NB4 (cell line): ENCODE results near the gene KCTD6.
A peak's percentile ranks its signal among the peaks of the same experiment; 100 is the strongest.

Experiments used
- DNase-seq: peaks from one replicate; pipeline ENCODE4 v3.0.0; 2010; ENCODE audit warnings: low read depth
- H3K4me3 ChIP-seq: one replicate; pipeline ENCODE4 v1.5.1; 2011; ENCODE audit warnings: mild to moderate bottlenecking, low read depth, low read length, moderate library complexity
- MYC ChIP-seq: IDR thresholded peaks from 2 replicates; pipeline ENCODE4 v1.6.1; 2011; ENCODE audit warnings: low read depth, low read length
- POLR2A ChIP-seq: IDR thresholded peaks from 2 replicates; pipeline ENCODE4 v1.6.1; 2011; ENCODE audit warnings: mild to moderate bottlenecking; ENCODE audit not compliant: insufficient read length; ENCODE audit errors: extremely low read depth
- TF ChIP-seq, protein P1 (sequence below): IDR thresholded peaks from 2 replicates; pipeline ENCODE4 v1.6.1; 2011; ENCODE audit warnings: low read depth, low read length
- TF ChIP-seq, protein P2 (sequence below): IDR thresholded peaks from one replicate; pipeline ENCODE4 v1.5.1; 2012; ENCODE audit warnings: low read depth, low read length

Gene KCTD6

DNA sequence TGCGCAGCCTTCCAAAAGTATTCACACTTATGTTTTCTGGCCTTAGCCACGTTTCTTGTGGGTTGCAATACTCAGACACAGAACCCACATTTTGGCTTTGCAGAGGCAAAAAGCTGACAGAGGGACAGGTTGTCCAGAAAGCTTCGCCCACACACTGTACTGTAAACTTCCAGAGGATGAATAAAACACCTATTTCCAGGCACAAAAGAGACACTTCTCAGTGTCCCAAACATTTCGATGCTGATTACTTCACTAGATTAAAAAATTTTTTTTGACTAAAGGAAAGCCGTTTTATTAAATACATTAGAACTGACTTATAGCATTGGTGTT, 28.0 kb upstream of the KCTD6 start:
- DNase-seq, result no peak
- TF ChIP-seq MYC (no peak), POLR2A (no peak)
- TF ChIP-seq, protein P1, sequence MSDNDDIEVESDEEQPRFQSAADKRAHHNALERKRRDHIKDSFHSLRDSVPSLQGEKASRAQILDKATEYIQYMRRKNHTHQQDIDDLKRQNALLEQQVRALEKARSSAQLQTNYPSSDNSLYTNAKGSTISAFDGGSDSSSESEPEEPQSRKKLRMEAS, result no peak
- TF ChIP-seq, protein P2, sequence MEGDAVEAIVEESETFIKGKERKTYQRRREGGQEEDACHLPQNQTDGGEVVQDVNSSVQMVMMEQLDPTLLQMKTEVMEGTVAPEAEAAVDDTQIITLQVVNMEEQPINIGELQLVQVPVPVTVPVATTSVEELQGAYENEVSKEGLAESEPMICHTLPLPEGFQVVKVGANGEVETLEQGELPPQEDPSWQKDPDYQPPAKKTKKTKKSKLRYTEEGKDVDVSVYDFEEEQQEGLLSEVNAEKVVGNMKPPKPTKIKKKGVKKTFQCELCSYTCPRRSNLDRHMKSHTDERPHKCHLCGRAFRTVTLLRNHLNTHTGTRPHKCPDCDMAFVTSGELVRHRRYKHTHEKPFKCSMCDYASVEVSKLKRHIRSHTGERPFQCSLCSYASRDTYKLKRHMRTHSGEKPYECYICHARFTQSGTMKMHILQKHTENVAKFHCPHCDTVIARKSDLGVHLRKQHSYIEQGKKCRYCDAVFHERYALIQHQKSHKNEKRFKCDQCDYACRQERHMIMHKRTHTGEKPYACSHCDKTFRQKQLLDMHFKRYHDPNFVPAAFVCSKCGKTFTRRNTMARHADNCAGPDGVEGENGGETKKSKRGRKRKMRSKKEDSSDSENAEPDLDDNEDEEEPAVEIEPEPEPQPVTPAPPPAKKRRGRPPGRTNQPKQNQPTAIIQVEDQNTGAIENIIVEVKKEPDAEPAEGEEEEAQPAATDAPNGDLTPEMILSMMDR, result no peak
- H3K4me3 ChIP-seq, result no peak overlapping the region

DNA sequence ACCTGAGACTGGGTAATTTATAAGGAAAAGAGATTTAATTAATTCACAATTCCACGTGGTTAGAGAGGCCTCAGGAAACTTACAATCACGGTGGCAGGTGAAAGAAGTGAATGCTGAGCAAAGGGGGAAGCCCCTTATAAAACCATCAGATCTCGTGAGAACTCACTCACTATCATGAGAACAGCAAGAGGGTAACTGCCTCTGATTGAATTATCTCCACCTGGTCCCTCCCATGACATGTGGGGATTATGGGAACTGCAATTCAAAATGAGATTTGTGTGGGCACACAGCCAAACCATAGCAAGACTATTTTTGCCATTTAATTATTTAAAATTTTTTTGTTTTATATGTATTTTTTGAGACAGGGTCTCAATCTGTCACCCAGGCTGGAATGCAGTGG, 27.0 kb upstream of the KCTD6 start:
- no peak for DNase-seq
- TF ChIP-seq MYC (no peak), POLR2A (no peak)
- TF ChIP-seq, protein P1, result no peak
- TF ChIP-seq, protein P2, result no peak
- H3K4me3 ChIP-seq, result no peak overlapping the region

DNA sequence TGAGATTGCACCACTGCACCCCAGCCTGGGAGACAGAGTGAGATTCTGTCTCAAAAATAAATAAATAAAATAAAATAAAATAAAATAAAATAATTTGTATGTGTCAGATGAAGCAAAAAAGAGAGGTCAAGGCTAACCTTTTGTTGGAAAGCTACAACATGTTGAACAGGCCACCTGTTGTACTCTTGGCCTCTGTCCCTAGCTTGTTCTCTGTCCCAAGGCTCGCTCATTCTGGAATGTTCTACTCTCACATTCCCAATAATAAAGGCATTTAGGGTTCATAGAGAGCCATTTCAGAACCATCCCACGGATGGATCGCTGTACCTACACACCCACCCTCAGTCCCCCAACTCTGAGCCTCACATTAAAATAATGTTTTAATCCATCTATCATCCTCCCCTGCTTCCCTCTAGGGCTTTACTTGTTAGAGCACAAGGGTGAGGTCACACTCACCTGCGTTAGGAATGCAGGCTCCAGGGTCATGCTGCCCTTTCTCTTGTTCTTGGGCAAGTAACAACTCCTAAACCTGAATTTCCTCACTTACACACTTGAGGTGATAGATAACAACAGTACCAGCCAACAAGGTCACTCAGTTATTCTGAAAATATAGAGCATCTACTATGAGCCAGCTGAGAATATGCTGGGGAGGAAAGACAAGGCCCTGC, 24.9 kb upstream of the KCTD6 start:
- DNase-seq, result no peak
- H3K4me3 ChIP-seq, result no peak overlapping the region
- TF ChIP-seq MYC, result no peak

DNA sequence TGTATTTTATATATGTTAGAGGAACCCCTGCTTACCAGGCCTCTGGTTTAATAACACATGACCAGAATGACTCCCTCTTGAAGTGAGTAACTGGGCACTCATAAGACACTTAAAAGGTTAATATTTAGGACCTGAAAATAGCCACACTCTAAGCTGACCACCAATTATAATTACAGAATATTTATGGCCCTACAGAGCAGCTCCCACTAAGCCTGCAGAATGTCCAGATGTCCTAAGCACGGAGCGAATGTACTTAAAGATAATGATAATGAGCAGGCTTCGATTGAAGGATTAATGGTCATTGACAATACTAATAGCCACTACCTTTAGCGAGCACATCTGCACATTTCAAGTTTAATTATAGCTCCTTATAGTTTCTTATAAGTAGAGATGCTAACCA, 22.8 kb upstream of the KCTD6 start:
- TF ChIP-seq, protein P2, result no peak
- no peak for TF ChIP-seq POLR2A
- DNase-seq, result no peak

DNA sequence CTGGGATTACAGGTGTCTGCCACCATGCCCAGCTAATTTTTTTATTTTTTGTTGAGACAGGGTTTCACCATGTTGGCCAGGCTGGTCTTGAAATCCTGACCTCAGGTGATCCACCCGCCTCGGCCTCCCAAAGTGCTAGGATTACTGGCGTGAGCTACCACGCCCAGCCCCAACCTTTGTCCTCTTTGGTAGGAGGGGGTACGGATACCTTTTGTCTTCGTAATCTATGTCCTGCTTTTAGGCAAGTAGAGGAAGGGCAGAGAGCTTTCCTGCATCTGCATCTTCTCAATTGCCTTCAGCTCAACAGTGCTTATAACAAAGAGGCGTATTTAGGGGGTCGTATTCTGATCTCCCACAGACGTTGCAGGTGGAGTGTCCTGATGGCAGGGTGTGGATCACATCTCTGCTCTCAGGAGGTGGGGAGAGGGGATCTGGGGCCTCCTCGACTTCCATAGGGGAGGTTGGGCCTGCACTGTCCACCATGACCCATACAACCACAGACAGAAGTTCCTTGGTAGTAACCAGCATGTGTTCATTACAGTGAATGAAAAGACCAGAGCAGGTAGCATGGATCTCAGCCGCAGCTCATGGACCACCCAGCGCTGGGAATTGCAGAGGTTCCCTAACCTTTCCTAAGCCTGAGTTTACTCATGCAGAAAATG, 21.4 kb upstream of the KCTD6 start:
- TF ChIP-seq POLR2A (no peak), MYC (no peak)
- TF ChIP-seq, protein P2, result no peak
- TF ChIP-seq, protein P1, result no peak
- no peak for DNase-seq
- no peak overlapping the region for H3K4me3 ChIP-seq

More for the DNA sequence above, 22.8 kb upstream of the KCTD6 start:
- H3K4me3 ChIP-seq, result no peak overlapping the region

DNA sequence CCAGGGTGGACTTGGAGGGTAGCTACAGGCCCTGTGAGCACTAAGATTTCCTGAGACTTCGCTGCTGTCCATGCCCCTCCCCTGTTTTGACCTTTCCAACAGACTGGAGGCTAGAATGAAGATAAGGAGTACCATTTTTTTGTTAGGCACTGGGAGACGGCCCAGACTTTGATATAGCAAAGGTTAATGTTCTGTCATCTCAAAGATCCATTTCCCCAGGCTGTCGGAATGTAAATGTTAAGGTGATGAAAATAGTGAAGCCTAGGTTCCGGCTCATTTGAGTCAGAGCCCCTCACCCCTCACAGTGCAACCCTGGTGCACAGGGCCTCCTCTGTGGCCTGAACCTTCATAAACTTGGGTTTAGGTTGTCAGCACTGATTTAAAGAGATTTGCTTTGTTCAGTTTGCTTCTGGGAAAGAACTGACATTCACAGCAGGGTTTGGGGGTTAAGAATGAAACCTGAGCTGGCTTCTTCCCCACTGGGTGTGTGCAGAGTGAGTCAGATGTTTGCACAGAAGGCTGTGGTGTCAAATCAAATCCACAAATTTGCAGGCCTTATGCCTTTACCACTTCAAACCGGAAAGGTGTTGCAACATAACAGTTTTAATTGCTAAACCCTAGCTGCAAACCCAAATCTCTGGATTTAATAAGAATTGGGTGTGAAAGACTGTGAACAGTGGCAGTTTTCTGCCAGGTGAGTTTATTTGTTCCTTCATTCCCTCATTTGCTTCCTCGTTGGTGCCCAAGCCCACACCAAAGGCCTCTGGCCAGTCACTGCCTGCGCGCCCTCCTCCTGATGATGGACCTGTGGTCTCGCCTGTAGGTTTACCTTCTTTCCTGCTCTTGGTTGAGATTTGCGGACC, 20.6 kb upstream of the KCTD6 start:
- TF ChIP-seq, protein P2, result no peak
- TF ChIP-seq POLR2A (no peak), MYC (peak; percentile 76)
- TF ChIP-seq, protein P1, result peak; percentile 70
- DNase-seq, result peak; percentile 94
- no peak overlapping the region for H3K4me3 ChIP-seq
